GM23338 (cell line): ENCODE data around the gene MEGF6. TPM values are rescaled to one million over a fixed set of nuclear protein-coding genes. Genes with fewer than 3 reads are reported as not detected.

ENCODE experiments used
- ATAC-seq: fragments of 200-7000 bp; cut with Tn5 transposase; 3 replicates; pipeline ENCODE4 v1.9.1; 2020
- DNase-seq: peaks from one replicate; pipeline ENCODE4 v3.0.0-alpha.2; 2015; ENCODE audit warnings: low spot score
- H2AFZ ChIP-seq: fragments of 200-600 bp; sonication (generic); 2 replicates; pipeline ENCODE4 v1.8.0; 2016; ENCODE audit warnings: antibody characterized with exemption, mild to moderate bottlenecking, moderate library complexity
- H3F3A ChIP-seq: fragments of 200-600 bp; sonication (generic); replicated peaks from 2 replicates; pipeline ENCODE4 v1.8.0; 2017; ENCODE audit warnings: antibody characterized with exemption, mixed run types, low read depth
- H3K27ac ChIP-seq: fragments of 200-600 bp; sonication (generic); 2 replicates; pipeline ENCODE4 v1.6.1; 2016; ENCODE audit warnings: low read depth
- H3K27me3 ChIP-seq: fragments of 200-600 bp; sonication (generic); 2 replicates; pipeline ENCODE4 v1.8.0; 2016; ENCODE audit warnings: mild to moderate bottlenecking, mixed run types, moderate library complexity; ENCODE audit not compliant: insufficient read depth
- H3K36me3 ChIP-seq: fragments of 200-600 bp; sonication (generic); 2 replicates; pipeline ENCODE4 v1.8.0; 2016; ENCODE audit warnings: mild to moderate bottlenecking; ENCODE audit not compliant: insufficient read depth
- H3K4me1 ChIP-seq: fragments of 200-600 bp; sonication (generic); 2 replicates; pipeline ENCODE4 v1.8.0; 2016; ENCODE audit warnings: mild to moderate bottlenecking, moderate library complexity; ENCODE audit not compliant: insufficient read depth
- H3K4me2 ChIP-seq: fragments of 200-600 bp; sonication (generic); 2 replicates; pipeline ENCODE4 v1.7.1; 2017; ENCODE audit warnings: mixed run types
- H3K4me3 ChIP-seq: fragments of 200-600 bp; sonication (generic); 2 replicates; pipeline ENCODE4 v1.6.1; 2016; ENCODE audit warnings: mixed run types
- H3K79me2 ChIP-seq: fragments of 200-600 bp; sonication (generic); replicated peaks from 2 replicates; pipeline ENCODE4 v1.8.0; 2017; ENCODE audit warnings: mild to moderate bottlenecking; ENCODE audit not compliant: insufficient read depth
- H3K9me2 ChIP-seq: fragments of 200-600 bp; sonication (generic); 2 replicates; pipeline ENCODE4 v1.8.0; 2017; ENCODE audit not compliant: insufficient read depth
- H4K20me1 ChIP-seq: fragments of 200-600 bp; sonication (generic); replicated peaks from 2 replicates; pipeline ENCODE4 v1.8.0; 2017; ENCODE audit warnings: mild to moderate bottlenecking; ENCODE audit not compliant: insufficient read depth
- H3K27ac Mint-ChIP-seq: 2 replicates; pipeline ENCODE4 v1.8.0; 2020; ENCODE audit warnings: inconsistent platforms, mild to moderate bottlenecking, moderate library complexity, mixed read lengths
- H3K27me3 Mint-ChIP-seq: 3 replicates; pipeline ENCODE4 v1.8.0; 2022; ENCODE audit warnings: low read depth, mild to moderate bottlenecking, moderate library complexity, mixed read lengths, inconsistent platforms; ENCODE audit not compliant: insufficient read depth, poor library complexity
- H3K36me3 Mint-ChIP-seq: 3 replicates; pipeline ENCODE4 v1.8.0; 2021; ENCODE audit warnings: low read depth, mild to moderate bottlenecking, inconsistent platforms, moderate library complexity, mixed read lengths
- H3K4me1 Mint-ChIP-seq: 3 replicates; pipeline ENCODE4 v1.8.0; 2020; ENCODE audit warnings: mild to moderate bottlenecking, inconsistent platforms, mixed read lengths
- H3K4me3 Mint-ChIP-seq: 3 replicates; pipeline ENCODE4 v1.8.0; 2021; ENCODE audit warnings: moderate library complexity, mild to moderate bottlenecking, inconsistent platforms, mixed read lengths
- H3K9me3 Mint-ChIP-seq: 3 replicates; pipeline ENCODE4 v1.8.0; 2020; ENCODE audit warnings: moderate library complexity, mild to moderate bottlenecking, inconsistent platforms, mixed read lengths
- CREB1 ChIP-seq: fragments of 250-450 bp; sonication (Bioruptor Pico); IDR thresholded peaks from 2 replicates; pipeline ENCODE4 v1.5.0; 2020; ENCODE audit warnings: low read depth, mild to moderate bottlenecking, moderate library complexity
- CTCF ChIP-seq, 2 experiments: fragments of 200-600 bp in 1 of 2; sonication (generic) in 1 of 2; conservative IDR thresholded peaks; 2 replicates each; pipeline versions ENCODE4 v1.5.1 to v1.6.1; 2016 to 2017; ENCODE audit warnings: antibody characterized with exemption in 2 of 2, low read depth in 2 of 2, mild to moderate bottlenecking in 2 of 2, moderate library complexity in 1 of 2
- ETS1 ChIP-seq: IDR thresholded peaks from 2 replicates; pipeline ENCODE4 v1.6.1; 2016; ENCODE audit warnings: antibody characterized with exemption
- EZH2 ChIP-seq: fragments of 200-600 bp; sonication (generic); IDR thresholded peaks from one replicate; pipeline ENCODE4 v1.8.0; 2017; ENCODE audit warnings: antibody characterized with exemption, mild to moderate bottlenecking, low read depth; ENCODE audit not compliant: unreplicated experiment
- EZH2phosphoT487 ChIP-seq: fragments of 200-600 bp; sonication (generic); IDR thresholded peaks from one replicate; pipeline ENCODE4 v1.8.1; 2018; ENCODE audit warnings: antibody characterized with exemption; ENCODE audit not compliant: unreplicated experiment
- JUNB ChIP-seq: IDR thresholded peaks from one replicate; pipeline ENCODE4 v1.6.1; 2016; ENCODE audit warnings: antibody characterized with exemption; ENCODE audit not compliant: unreplicated experiment
- NANOG ChIP-seq: IDR thresholded peaks from 2 replicates; pipeline ENCODE4 v1.6.1; 2016; ENCODE audit warnings: antibody characterized with exemption, borderline replicate concordance
- POLR2AphosphoS5 ChIP-seq: IDR thresholded peaks from 2 replicates; pipeline ENCODE4 v1.6.1; 2016; ENCODE audit warnings: antibody characterized with exemption, low read depth
- REST ChIP-seq: IDR thresholded peaks from one replicate; pipeline ENCODE4 v1.6.1; 2018; ENCODE audit warnings: antibody characterized with exemption; ENCODE audit not compliant: unreplicated experiment
- STAT1 ChIP-seq: IDR thresholded peaks from one replicate; pipeline ENCODE4 v1.6.1; 2016; ENCODE audit warnings: antibody characterized with exemption; ENCODE audit not compliant: unreplicated experiment
- ZNF114 ChIP-seq: fragments of 250-450 bp; sonication (Bioruptor Pico); IDR thresholded peaks from 2 replicates; pipeline ENCODE4 v1.5.0; 2020; ENCODE audit warnings: mild to moderate bottlenecking, moderate library complexity
- ZNF331 ChIP-seq: fragments of 250-450 bp; sonication (Bioruptor Pico); IDR thresholded peaks from 2 replicates; pipeline ENCODE4 v1.5.0; 2020; ENCODE audit warnings: low read depth, mild to moderate bottlenecking, moderate library complexity
- ZNF462 ChIP-seq: fragments of 250-450 bp; sonication (Bioruptor Pico); IDR thresholded peaks from 2 replicates; pipeline ENCODE4 v1.5.0; 2020; ENCODE audit warnings: mild to moderate bottlenecking, moderate library complexity
- polyA plus RNA-seq: library from polyadenylated mRNA; unstranded; fragments of >200 nt; fragmentation: Nextera tagmentation; extraction: Ambion mirVana; gene quantifications from 2 replicates; pipeline ENCODE4 v1.2.1, GENCODE V29; 2016
- total RNA-seq: library from RNA; depleted of rRNA; stranded (reverse); fragments of >200 nt; shearing (Covaris generic); gene quantifications from 2 replicates; pipeline ENCODE4 v1.2.3, GENCODE V29; 2014

Gene MEGF6
- total and polyA plus RNA-seq, 2 experiments from 2014 or later: 4.0 to 21.4 TPM

- DNase-seq: no peak
- H3K4me1 Mint-ChIP-seq: peaks cover 7% of the 10 kb centered on the region
- peaks cover 44% of the 10 kb centered on the region for H3K36me3 Mint-ChIP-seq
- no peaks in the 10 kb centered on the region for H3K9me3 Mint-ChIP-seq
- peaks cover 8% of the 10 kb centered on the region for H3K27me3 Mint-ChIP-seq
- Histone ChIP-seq H3K4me3 (no peak overlapping the region), H3K4me2 (no peak overlapping the region), H3K36me3 (no peaks in the 10 kb centered on the region), H2AFZ (no peak overlapping the region), H3K27me3 (no peaks in the 10 kb centered on the region), H3K27ac (no peak overlapping the region), H3K79me2 (peaks cover 5% of the 10 kb centered on the region; the same call in 1 of the 2 replicates), H4K20me1 (peaks cover 3% of the 10 kb centered on the region; the same call in 1 of the 2 replicates), H3K9me2 (no peaks in the 10 kb centered on the region), H3F3A (peaks cover 5% of the 10 kb centered on the region; the same call in 1 of the 2 replicates), H3K4me1 (peaks cover 5% of the 10 kb centered on the region; the same call in 1 of the 2 replicates)
- no peak overlapping the region for H3K4me3 Mint-ChIP-seq
- H3K27ac Mint-ChIP-seq: no peak overlapping the region
- ATAC-seq: no peak
- TF ChIP-seq ETS1: no peak
- no peak for TF ChIP-seq ZNF114 (CRISPR knock-in tag)
- TF ChIP-seq EZH2: no peak
- no peak for TF ChIP-seq POLR2AphosphoS5
- TF ChIP-seq NANOG: no peak
- no peak for TF ChIP-seq CREB1 (CRISPR knock-in tag)
- no peak for TF ChIP-seq ZNF331 (CRISPR knock-in tag)
- no peak for TF ChIP-seq STAT1
- no peak for TF ChIP-seq JUNB
- no peak for TF ChIP-seq CTCF (conservative IDR thresholded peaks at IDR 0.05; ENCODE audit: low read depth in 2 of 2)
- no peak for TF ChIP-seq REST
- TF ChIP-seq EZH2phosphoT487: no peak
- TF ChIP-seq ZNF462 (CRISPR knock-in tag): no peak
These were observed 18.4 kb upstream of the MEGF6 start for GRCh38 chr1:3629561-3630160.
